GM11168 (cell line): ENCODE data around the gene CSNK2A3.
"Not testable (repeated sequence)": the region's sequence is repeated elsewhere in the genome, so short reads cannot be mapped to it uniquely, and the experiment has no call there.

Source experiments
- in situ Hi-C: fragments of 300-500 bp; cut with MboI; formaldehyde crosslinking; loops from one replicate; pipeline ENCODE4 v1.12.0; 2022; ENCODE audit warnings: low sequenced_read_pairs; ENCODE audit not compliant: unreplicated experiment

Gene CSNK2A3

GRCh38 chr11:11380883-11381282 is 27.8 kb upstream of the CSNK2A3 start:
- in situ Hi-C loops: no loop called here

DNA sequence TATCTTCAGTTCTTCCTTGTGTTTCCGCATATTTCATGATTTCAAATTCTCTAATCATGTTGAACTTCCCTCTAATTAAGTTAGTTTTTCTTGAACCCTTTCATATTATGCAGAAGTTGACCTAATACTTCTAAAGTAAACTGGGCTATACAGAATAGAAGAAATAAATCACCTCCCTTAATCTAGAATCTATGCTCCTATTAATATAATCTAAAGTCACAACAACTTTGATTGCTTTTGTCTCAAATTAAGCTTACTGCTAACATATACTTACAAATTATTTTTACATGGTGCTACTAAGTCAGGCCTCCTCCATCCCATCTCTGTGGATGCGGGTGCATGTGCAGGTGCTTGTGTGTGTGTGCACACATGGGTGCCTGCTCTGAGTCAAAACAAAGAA is 27.3 kb upstream of the CSNK2A3 start:
- in situ Hi-C loops: no loop called here

DNA sequence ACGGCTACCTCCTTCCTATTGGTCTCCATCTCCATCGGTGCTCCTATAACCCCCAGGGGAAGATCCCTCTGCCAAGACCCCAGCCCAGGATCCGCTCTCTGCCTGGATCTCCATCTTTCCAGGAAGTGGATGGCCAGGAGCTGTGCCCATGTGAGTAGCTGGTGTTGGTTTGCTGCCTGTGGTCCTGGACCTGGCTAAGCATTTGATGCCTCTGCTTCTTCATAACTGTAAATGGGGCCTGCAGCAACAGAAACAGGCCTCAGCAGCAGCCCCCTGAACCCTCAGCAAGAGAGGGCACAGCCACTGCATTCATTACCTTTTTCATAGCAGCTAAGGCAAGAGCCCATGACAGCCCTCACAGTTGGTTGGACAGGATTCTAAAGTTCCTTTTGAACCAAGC is 26.6 kb upstream of the CSNK2A3 start:
- in situ Hi-C loops: no loop called here

DNA sequence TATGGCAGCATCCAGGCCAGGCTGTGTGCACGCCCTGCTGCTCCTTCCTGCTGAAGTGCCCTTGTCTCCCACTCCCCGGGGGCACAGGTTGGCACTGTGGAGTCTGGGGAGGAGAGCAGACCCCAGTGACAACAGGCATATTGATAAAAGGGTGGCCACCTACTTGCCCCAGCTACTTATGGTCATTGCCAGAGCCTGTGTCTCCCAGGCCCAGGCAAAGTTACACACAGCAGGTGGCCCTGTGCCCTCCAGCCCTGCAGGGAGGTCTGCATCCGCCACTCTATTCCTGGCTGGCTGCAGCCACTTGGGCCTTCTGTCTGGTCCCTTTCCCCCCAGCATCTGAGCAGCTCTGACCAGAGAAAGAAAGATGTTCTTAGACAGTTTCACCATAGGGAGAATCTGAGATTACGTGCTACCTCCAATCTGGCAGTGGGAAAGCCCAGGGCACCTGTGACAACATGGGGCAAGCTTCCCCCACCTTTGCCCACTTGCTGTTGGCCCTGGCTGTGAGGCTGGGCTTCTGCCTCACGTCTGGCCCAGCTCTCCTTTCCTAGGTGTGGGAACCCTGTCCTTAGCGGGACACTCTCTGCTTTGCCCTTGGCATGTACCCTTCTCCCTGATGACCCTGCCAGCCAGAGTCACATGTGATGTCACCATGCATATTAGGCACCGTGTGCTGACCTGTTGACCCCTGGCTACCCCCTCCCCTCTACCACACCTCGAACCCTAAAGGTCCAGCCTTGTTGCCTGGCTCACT is 25.3 kb upstream of the CSNK2A3 start:
- in situ Hi-C loops: no loop called here

GRCh38 chr11:11374358-11375148 is 21.5 kb upstream of the CSNK2A3 start:
- in situ Hi-C loops: no loop called here

DNA sequence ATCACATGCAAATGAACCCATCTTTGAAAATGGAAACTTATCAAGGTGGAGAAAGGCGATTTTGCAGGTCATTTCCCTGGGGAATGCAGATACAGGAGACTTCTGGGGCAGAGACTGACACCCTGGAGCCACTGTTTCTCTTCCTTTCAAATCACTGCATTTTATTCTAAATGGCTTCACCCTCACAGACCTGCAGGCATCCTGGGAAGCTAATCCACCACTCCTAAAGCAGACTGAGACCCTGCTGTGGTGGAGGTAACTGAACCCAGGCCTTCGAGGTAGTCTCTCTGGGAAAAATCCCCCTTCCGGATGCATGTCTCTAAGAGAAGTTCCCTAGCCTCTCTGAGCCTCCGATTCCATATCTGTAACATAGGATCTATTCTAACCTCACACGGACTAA is 20.9 kb upstream of the CSNK2A3 start:
- in situ Hi-C loops: no loop called here

- in situ Hi-C loops: no loop called here
These were observed 19.4 kb upstream of the CSNK2A3 start for GRCh38 chr11:11372461-11372860.

DNA sequence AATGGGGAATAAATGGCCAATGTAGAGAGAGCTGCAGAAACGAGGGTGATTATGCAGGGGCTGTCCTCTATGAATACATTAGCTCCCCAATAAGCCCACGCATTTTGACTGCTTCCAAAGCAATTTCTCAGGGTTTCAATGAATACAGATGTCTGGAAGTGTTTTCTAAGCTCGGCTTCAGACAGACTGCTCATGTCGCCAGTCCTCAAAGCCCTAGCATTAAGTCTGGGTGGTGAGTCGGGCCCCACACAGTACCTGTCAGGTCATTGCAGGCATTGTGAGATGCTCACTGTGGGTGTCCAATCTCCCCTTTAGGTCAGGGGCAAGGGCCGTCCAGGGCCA is 17.9 kb upstream of the CSNK2A3 start:
- in situ Hi-C loops: no loop called here

- in situ Hi-C loops: no loop called here
These were observed 17.4 kb upstream of the CSNK2A3 start for GRCh38 chr11:11370255-11370961.

DNA sequence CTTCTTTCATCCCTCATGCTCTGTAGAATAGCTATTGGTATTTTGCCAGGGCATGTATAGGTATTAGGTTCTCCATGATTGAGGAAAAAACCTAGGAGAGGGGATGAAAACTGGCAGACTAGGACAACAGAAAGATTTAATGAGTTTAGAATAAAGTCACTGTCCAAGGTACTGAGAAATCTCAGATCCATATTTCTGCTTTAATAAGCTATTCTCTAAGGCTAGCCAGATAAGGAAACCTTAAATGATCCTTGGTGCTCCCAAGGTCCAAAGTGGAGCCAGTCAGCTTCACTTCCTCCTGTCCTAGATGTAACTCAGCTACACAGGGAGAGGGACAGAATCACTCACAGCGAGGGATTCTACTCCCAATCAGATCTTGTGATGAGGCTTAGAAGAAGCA is 13.7 kb upstream of the CSNK2A3 start:
- in situ Hi-C loops: no loop called here

DNA sequence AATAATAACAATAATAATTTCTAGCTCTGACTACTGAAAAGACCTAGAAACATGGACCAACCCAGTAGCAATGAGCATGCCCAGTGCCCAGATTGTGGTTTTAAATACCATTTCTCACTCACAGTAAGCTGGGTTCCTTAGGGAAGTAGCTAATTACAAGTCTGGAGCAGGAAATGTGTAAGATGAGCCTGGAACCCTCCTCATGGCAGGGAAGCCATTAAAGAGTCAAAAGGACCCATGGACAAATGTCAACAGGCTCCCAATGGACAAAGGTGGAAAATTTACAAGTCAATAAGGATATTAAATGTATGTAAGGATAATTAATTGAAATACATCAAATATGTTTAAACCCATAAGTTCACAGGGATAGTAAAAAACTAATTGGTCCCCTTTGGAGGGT is 10.6 kb upstream of the CSNK2A3 start:
- in situ Hi-C loops: no loop called here

- in situ Hi-C loops: no loop called here
These were observed 6.6 kb upstream of the CSNK2A3 start for GRCh38 chr11:11359611-11360010.

- in situ Hi-C loops: no loop called here
These were observed 3.8 kb upstream of the CSNK2A3 start for GRCh38 chr11:11356842-11357241.

- in situ Hi-C loops: not testable (repeated sequence)
These were observed 1.2 kb downstream of the CSNK2A3 start for GRCh38 chr11:11351851-11352250.

GRCh38 chr11:11351042-11351586 is 1.9 kb downstream of the CSNK2A3 start:
- in situ Hi-C loops: no loop called here

DNA sequence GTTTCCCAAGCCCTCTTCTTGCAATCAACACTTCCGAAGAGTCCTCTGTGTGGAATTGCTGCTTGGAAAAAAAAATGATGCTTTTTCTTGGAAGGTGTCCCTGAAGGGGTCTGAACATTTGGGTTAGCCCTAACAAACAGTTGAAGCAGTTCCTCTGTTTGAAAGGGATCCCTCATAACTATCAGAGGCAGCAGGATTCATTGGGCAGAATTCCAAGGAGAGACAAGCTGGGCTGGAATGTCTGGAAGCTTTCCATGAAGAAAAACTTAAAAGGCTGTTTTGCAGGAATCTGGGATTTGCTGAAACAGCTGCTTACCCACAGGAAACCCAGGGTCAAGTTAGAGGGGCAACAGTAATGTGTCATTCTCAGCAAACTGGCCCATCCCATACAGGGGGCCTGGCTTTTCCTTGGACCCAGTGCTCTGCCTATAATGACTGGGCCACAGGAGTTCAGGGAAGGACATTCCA is 3.1 kb downstream of the CSNK2A3 start:
- in situ Hi-C loops: no loop called here

- in situ Hi-C loops: no loop called here
These were observed 3.8 kb downstream of the CSNK2A3 start for GRCh38 chr11:11349106-11349825.

DNA sequence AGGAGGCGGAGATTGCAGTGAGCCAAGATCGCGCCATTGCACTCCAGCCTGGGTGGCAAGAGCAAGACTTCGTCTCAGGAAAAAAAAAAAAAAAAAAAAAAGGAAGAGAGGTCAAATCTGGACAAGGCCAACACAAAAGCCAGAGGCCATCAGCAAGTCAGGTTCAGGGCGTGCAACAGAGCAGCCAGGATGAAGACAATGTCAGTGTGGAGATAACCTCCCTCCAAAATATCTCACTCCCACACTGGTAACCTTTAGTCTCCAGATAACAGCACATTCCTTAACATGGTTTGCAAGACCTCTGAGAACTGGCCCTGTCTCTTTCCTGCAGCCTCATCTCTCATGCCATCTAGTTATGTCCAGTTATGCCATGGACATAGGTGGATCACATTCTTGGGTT is 4.7 kb downstream of the CSNK2A3 start:
- in situ Hi-C loops: no loop called here

- in situ Hi-C loops: no loop called here
These were observed 5.5 kb downstream of the CSNK2A3 start for GRCh38 chr11:11347592-11347991.

GRCh38 chr11:11346303-11346702 is 6.7 kb downstream of the CSNK2A3 start:
- in situ Hi-C loops: no loop called here
